IMR-90 (cell line): Measurements from ENCODE around the gene TDRD1. TPM values are rescaled to one million over a fixed set of nuclear protein-coding genes. Genes with fewer than 3 reads are reported as not detected.

Experiments
- ATAC-seq: fragments of 200-7000 bp; cut with Tn5 transposase; 2 replicates; pipeline ENCODE4 v1.9.1; 2020; ENCODE audit warnings: low read depth, mild to moderate bottlenecking, moderate library complexity
- BruUV-seq: library from RNA; stranded (reverse); fragments of 400-500 nt; replicated peaks from 2 replicates; lab custom pipeline; 2021; lab: Mats Ljungman, UMichigan
- CTCF ChIA-PET: fragments of 300-600 bp; formaldehyde crosslinking; extraction: SDS; loops from one replicate; lab custom pipeline; 2021; ENCODE audit warnings: antibody characterized with exemption; lab: Yijun Ruan, JAX
- POLR2A ChIA-PET: fragments of 300-600 bp; sonication (Branson Sonifier 250); formaldehyde crosslinking; loops from one replicate; lab custom pipeline; 2022; ENCODE audit warnings: antibody characterized with exemption; ENCODE audit not compliant: unreplicated experiment; lab: Charles Lee
- DNase-seq: peaks from one replicate; pipeline ENCODE4 v3.0.0; 2013
- H2AFZ ChIP-seq: replicated peaks from 2 replicates; pipeline ENCODE3; 2013; ENCODE audit warnings: low read length, mild to moderate bottlenecking; ENCODE audit not compliant: poor library complexity
- H2AK5ac ChIP-seq: 2 replicates; pipeline ENCODE4 v1.6.1; 2013; ENCODE audit warnings: low read depth, low read length, inconsistent platforms
- H2AK9ac ChIP-seq: replicated peaks from 2 replicates; pipeline ENCODE3; 2013; ENCODE audit warnings: mild to moderate bottlenecking, low read depth, low read length, moderate library complexity; ENCODE audit not compliant: poor library complexity
- H2BK120ac ChIP-seq: 2 replicates; pipeline ENCODE4 v1.6.1; 2013; ENCODE audit warnings: low read depth, low read length, inconsistent platforms
- H2BK15ac ChIP-seq: 3 replicates; pipeline ENCODE4 v1.6.1; 2013; ENCODE audit warnings: low read depth, low read length, inconsistent platforms
- H2BK20ac ChIP-seq: 2 replicates; pipeline ENCODE4 v1.6.1; 2013; ENCODE audit warnings: low read depth, mild to moderate bottlenecking, inconsistent platforms, low read length, moderate library complexity
- H2BK5ac ChIP-seq: 2 replicates; pipeline ENCODE4 v1.6.1; 2013; ENCODE audit warnings: mild to moderate bottlenecking, low read depth, low read length, inconsistent platforms; ENCODE audit not compliant: poor library complexity, severe bottlenecking
- H3K14ac ChIP-seq: replicated peaks from 2 replicates; pipeline ENCODE4 v1.6.1; 2013; ENCODE audit warnings: low read depth, low read length, inconsistent platforms
- H3K18ac ChIP-seq: 2 replicates; pipeline ENCODE4 v1.6.1; 2013; ENCODE audit warnings: low read depth, low read length, control low read depth
- H3K23ac ChIP-seq: 2 replicates; pipeline ENCODE4 v1.6.1; 2013; ENCODE audit warnings: low read depth, low read length, inconsistent platforms
- H3K27ac ChIP-seq: 2 replicates; pipeline ENCODE4 v1.5.1; 2013; ENCODE audit warnings: mild to moderate bottlenecking, control low read depth, low read length; ENCODE audit not compliant: insufficient read depth
- H3K27me3 ChIP-seq: 2 replicates; pipeline ENCODE4 v1.6.1; 2013; ENCODE audit warnings: low read length; ENCODE audit not compliant: control insufficient read depth, insufficient read depth
- H3K36me3 ChIP-seq: 2 replicates; pipeline ENCODE4 v1.6.1; 2013; ENCODE audit warnings: low read length, mixed read lengths; ENCODE audit not compliant: control insufficient read depth, insufficient read depth
- H3K4ac ChIP-seq: 2 replicates; pipeline ENCODE4 v1.6.1; 2013; ENCODE audit warnings: low read depth, low read length, inconsistent platforms
- H3K4me1 ChIP-seq: 2 replicates; pipeline ENCODE4 v1.6.1; 2013; ENCODE audit warnings: low read length, mixed read lengths; ENCODE audit not compliant: control insufficient read depth, insufficient read depth
- H3K4me2 ChIP-seq: 2 replicates; pipeline ENCODE4 v1.6.1; 2013; ENCODE audit warnings: low read depth, mild to moderate bottlenecking, control low read depth, low read length, moderate library complexity
- H3K4me3 ChIP-seq: 2 replicates; pipeline ENCODE4 v1.5.1; 2013; ENCODE audit warnings: low read depth, mild to moderate bottlenecking, control low read depth, low read length, moderate library complexity; ENCODE audit not compliant: insufficient read depth
- H3K56ac ChIP-seq: 2 replicates; pipeline ENCODE4 v1.6.1; 2013; ENCODE audit warnings: low read length, inconsistent platforms; ENCODE audit not compliant: insufficient read depth; ENCODE audit errors: extremely low read depth
- H3K79me1 ChIP-seq, 2 experiments: 2 replicates each; pipeline ENCODE4 v1.6.1; 2013; ENCODE audit warnings: low read length in 2 of 2, inconsistent platforms in 1 of 2, low read depth in 1 of 2
- H3K9ac ChIP-seq: 2 replicates; pipeline ENCODE4 v1.6.1; 2013; ENCODE audit warnings: low read depth, low read length, control low read depth
- H3K9me1 ChIP-seq: 2 replicates; pipeline ENCODE4 v1.6.1; 2013; ENCODE audit warnings: low read length, inconsistent platforms; ENCODE audit not compliant: insufficient read depth
- H3K9me3 ChIP-seq: 2 replicates; pipeline ENCODE4 v1.6.1; 2013; ENCODE audit warnings: low read length; ENCODE audit not compliant: control insufficient read depth, insufficient read depth
- H4K20me1 ChIP-seq: 2 replicates; pipeline ENCODE4 v1.6.1; 2013; ENCODE audit warnings: low read length, inconsistent platforms; ENCODE audit not compliant: insufficient read depth
- H4K5ac ChIP-seq: 2 replicates; pipeline ENCODE4 v1.6.1; 2013; ENCODE audit warnings: mild to moderate bottlenecking, low read depth, low read length, control low read depth
- H4K8ac ChIP-seq, 2 experiments: 2 replicates each; pipeline ENCODE4 v1.6.1; 2013; ENCODE audit warnings: low read depth in 2 of 2, low read length in 2 of 2, control low read depth in 1 of 2, inconsistent platforms in 1 of 2
- H4K91ac ChIP-seq: 2 replicates; pipeline ENCODE4 v1.6.1; 2013; ENCODE audit warnings: low read depth, low read length, inconsistent platforms; ENCODE audit not compliant: insufficient read depth
- BHLHE40 ChIP-seq: fragments of 150-350 bp; IDR thresholded peaks from 2 replicates; pipeline ENCODE4 v1.6.1; 2016; ENCODE audit warnings: mild to moderate bottlenecking, low read depth, low read length
- CTCF ChIP-seq: conservative IDR thresholded peaks from 2 replicates; pipeline ENCODE4 v1.5.1; 2012; ENCODE audit warnings: mild to moderate bottlenecking, low read depth, low read length, improper control_type of control experiment
- ELK1 ChIP-seq: fragments of 150-350 bp; IDR thresholded peaks from 2 replicates; pipeline ENCODE4 v1.6.1; 2016; ENCODE audit warnings: low read depth, mild to moderate bottlenecking, low read length, moderate library complexity, borderline replicate concordance
- FOS ChIP-seq: fragments of 150-350 bp; IDR thresholded peaks from 2 replicates; pipeline ENCODE4 v1.6.1; 2016; ENCODE audit warnings: low read depth, low read length
- MAFK ChIP-seq: IDR thresholded peaks from 2 replicates; pipeline ENCODE4 v1.6.1; 2012; ENCODE audit warnings: low read depth, low read length, improper control_type of control experiment
- MAZ ChIP-seq: IDR thresholded peaks from 2 replicates; pipeline ENCODE4 v1.6.1; 2012; ENCODE audit warnings: low read depth, mild to moderate bottlenecking, low read length, improper control_type of control experiment, moderate library complexity, borderline replicate concordance
- NFE2L2 ChIP-seq: fragments of 150-350 bp; IDR thresholded peaks from 2 replicates; pipeline ENCODE4 v1.6.1; 2016; ENCODE audit warnings: low read depth, mild to moderate bottlenecking, low read length
- POLR2A ChIP-seq: IDR thresholded peaks from 2 replicates; pipeline ENCODE4 v1.6.1; 2012; ENCODE audit warnings: mild to moderate bottlenecking, low read depth, low read length
- RCOR1 ChIP-seq: IDR thresholded peaks from 2 replicates; pipeline ENCODE4 v1.6.1; 2012; ENCODE audit warnings: mild to moderate bottlenecking, low read length, improper control_type of control experiment; ENCODE audit not compliant: insufficient replicate concordance
- RFX5 ChIP-seq: IDR thresholded peaks from 2 replicates; pipeline ENCODE4 v1.8.0; 2012; ENCODE audit warnings: low read depth, mild to moderate bottlenecking, low read length, moderate library complexity
- SMC3 ChIP-seq: fragments of 150-350 bp; IDR thresholded peaks from 2 replicates; pipeline ENCODE4 v1.6.1; 2016; ENCODE audit warnings: low read depth, mild to moderate bottlenecking, antibody characterized with exemption, low read length, moderate library complexity
- USF2 ChIP-seq: fragments of 150-350 bp; IDR thresholded peaks from 2 replicates; pipeline ENCODE4 v1.6.1; 2017; ENCODE audit warnings: mild to moderate bottlenecking, antibody characterized with exemption, low read length, low read depth
- WGBS, 2 experiments: methylation state at CpG; one replicate each; pipeline versions ENCODE4 v1.1.5 to v1.1.7; 2013; ENCODE audit warnings: missing lambda C conversion rate in 2 of 2; ENCODE audit not compliant: insufficient read length in 1 of 2; ENCODE audit errors: extremely low coverage in 2 of 2; 5-methylcytosine and 5-hydroxymethylcytosine counted together
- dilution Hi-C: fragments of 300-500 bp; cut with HindIII; formaldehyde crosslinking; loops from one replicate; pipeline ENCODE4 v1.14.3; 2018; ENCODE audit warnings: low sequenced_read_pairs; ENCODE audit not compliant: unreplicated experiment
- in situ Hi-C: fragments of 300-500 bp; cut with MboI; formaldehyde crosslinking; loops from 3 replicates; pipeline ENCODE4 v1.14.3; 2019; ENCODE audit warnings: low sequenced_read_pairs, inconsistent platforms, mixed read lengths
- intact Hi-C: fragments of 100-400 bp; cut with micrococcal nuclease; formaldehyde crosslinking; loops from 2 replicates; pipeline ENCODE4 v1.10.0; 2022
- polyA plus RNA-seq, 3 experiments: library from polyadenylated mRNA; depleted of rRNA; stranded (reverse); fragments of >200 nt; gene quantifications; 2 replicates each; pipeline ENCODE4 v1.2.3, GENCODE V29; 2012; ENCODE audit warnings: low replicate concordance in 1 of 3
- total RNA-seq: library from RNA; depleted of rRNA; stranded (reverse); fragments of >200 nt; gene quantifications from 2 replicates; pipeline ENCODE4 v1.2.3, GENCODE V29; 2012

Gene TDRD1
- total and polyA plus RNA-seq, 2 of the 4 experiments (the other 2 are of a cell fraction) = not detected

GRCh38 chr10:114260366-114260765 lies 81.2 kb downstream of the TDRD1 start:
- H3K4me2 ChIP-seq = no peak overlapping the region
- no peak overlapping the region for H2AK5ac ChIP-seq
- intact Hi-C loops = loop anchor here (10.0 kb wide), 1 partner anchor 316 kb away; no protein-coding TSS in a partner anchor
- H2BK20ac ChIP-seq = no peak overlapping the region
- no peaks in the 10 kb centered on the region for H4K20me1 ChIP-seq
- ATAC-seq (no peak), DNase-seq (no peak)
- H3K27ac ChIP-seq = no peak overlapping the region
- no TSS peak for BruUV-seq
- no peak overlapping the region for H3K18ac ChIP-seq
- no peak overlapping the region for H3K56ac ChIP-seq
- no peak overlapping the region for H4K5ac ChIP-seq
- H3K4me3 ChIP-seq = no peak overlapping the region
- no peak overlapping the region for H4K91ac ChIP-seq
- H2AK9ac ChIP-seq = no peak overlapping the region
- H3K36me3 ChIP-seq = no peaks in the 10 kb centered on the region
- no peaks in the 10 kb centered on the region for H3K79me1 ChIP-seq
- H3K14ac ChIP-seq = no peak overlapping the region
- H3K4me1 ChIP-seq = no peaks in the 10 kb centered on the region
- peak overlapping the region; percentile 66; the same call in 1 of the 3 replicates for H2BK15ac ChIP-seq
- CTCF ChIA-PET = no interaction called here
- dilution Hi-C loops = no loop called here
- H2BK5ac ChIP-seq = no peak overlapping the region
- H4K8ac ChIP-seq = no peak overlapping the region
- H3K9ac ChIP-seq = no peak overlapping the region
- H3K4ac ChIP-seq = peak overlapping the region; percentile 19; the same call in 1 of the 2 replicates
- no peaks in the 10 kb centered on the region for H3K9me1 ChIP-seq
- TF ChIP-seq USF2 (no peak), RFX5 (no peak), SMC3 (no peak), ELK1 (no peak), MAZ (no peak), RCOR1 (no peak), BHLHE40 (no peak), MAFK (no peak), NFE2L2 (no peak), FOS (no peak), CTCF (no peak), POLR2A (no peak)
- no peak overlapping the region for H3K23ac ChIP-seq
- POLR2A ChIA-PET = no interaction called here
- WGBS, 2 experiments = no CpG with 5 or more reads among the region's 5 CpGs
- H3K27me3 ChIP-seq = peaks cover 3% of the 10 kb centered on the region; the same call in 1 of the 2 replicates
- in situ Hi-C loops = no loop called here
- H3K9me3 ChIP-seq = no peaks in the 10 kb centered on the region
- no peak overlapping the region for H2BK120ac ChIP-seq
- no peak overlapping the region for H2AFZ ChIP-seq
